Sigmoid colon (tissue), 3 donors: ENCODE data around the gene GANAB.

Source experiments
- CTCF ChIP-seq, 4 experiments: fragments of 450-650 bp in 3 of 4; fragments of 200-600 bp in 1 of 4; IDR thresholded peaks; one replicate each; pipeline ENCODE4 v1.5.1; 2016 to 2019; ENCODE audit warnings: antibody characterized with exemption in 4 of 4, mild to moderate bottlenecking in 3 of 4, moderate library complexity in 2 of 4
- POLR2A ChIP-seq, 2 donors: fragments of 450-650 bp; IDR thresholded peaks; one replicate each; pipeline ENCODE4 v1.6.1; 2016; ENCODE audit warnings: antibody characterized with exemption in 2 of 2, mild to moderate bottlenecking in 2 of 2, moderate library complexity in 2 of 2

- TF ChIP-seq POLR2A (IDR thresholded peaks at IDR 0.05) (no peak), CTCF (IDR thresholded peaks at IDR 0.05) (no peak)
These were observed 51.3 kb downstream of the GANAB start for GRCh38 chr11:62595124-62595523.
